ENCODE measurements around the gene NPAS3.

- TF ChIP-seq CTCF (IDR thresholded peaks at IDR 0.05) (no peak), POLR2A (IDR thresholded peaks at IDR 0.05) (no peak)
Measured at GRCh38 chr14:33297565-33297964, 358.9 kb downstream of the NPAS3 start.
